DOHH2 (cell line): ENCODE measurements around the gene STK32B.

Source experiments
- EZH2phosphoT487 ChIP-seq: fragments of 200-600 bp; sonication (generic); IDR thresholded peaks from 2 replicates; pipeline ENCODE4 v1.6.1; 2017; ENCODE audit warnings: borderline replicate concordance, mild to moderate bottlenecking, antibody characterized with exemption, low read length, moderate library complexity, mixed read lengths
- TF ChIP-seq, protein P1 (sequence below): fragments of 200-600 bp; sonication (generic); IDR thresholded peaks from one replicate; pipeline ENCODE4 v1.5.1; 2014; ENCODE audit warnings: antibody characterized with exemption, mild to moderate bottlenecking, low read depth, low read length; ENCODE audit not compliant: poor library complexity, severe bottlenecking

DNA sequence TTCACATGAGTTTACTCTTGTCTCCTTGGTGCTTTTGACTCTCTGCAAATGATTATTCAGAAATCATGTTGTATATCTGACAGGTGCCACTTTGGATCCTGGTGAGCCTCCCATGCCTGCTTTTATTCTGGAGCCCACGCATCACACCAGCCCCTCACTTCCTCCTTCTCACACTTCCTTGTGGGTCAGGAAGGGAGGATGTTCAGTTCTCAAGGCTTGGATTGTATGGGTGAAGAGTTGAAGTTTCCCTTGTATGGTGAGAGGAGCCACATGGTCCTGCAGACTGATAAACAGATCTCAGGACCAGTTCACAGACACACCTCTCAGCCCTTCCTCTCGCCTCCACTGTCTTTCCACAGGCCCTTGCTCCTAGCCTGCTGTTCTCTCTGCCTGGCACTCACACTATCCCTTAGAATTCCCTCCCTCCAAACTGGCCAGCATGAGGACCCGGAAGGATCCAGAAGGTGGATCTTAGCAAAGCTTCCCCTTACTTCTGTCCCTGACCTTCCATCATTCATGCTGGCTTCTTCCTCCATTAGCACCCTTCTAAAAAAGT, 92.1 kb downstream of the STK32B start:
- TF ChIP-seq, protein P1, sequence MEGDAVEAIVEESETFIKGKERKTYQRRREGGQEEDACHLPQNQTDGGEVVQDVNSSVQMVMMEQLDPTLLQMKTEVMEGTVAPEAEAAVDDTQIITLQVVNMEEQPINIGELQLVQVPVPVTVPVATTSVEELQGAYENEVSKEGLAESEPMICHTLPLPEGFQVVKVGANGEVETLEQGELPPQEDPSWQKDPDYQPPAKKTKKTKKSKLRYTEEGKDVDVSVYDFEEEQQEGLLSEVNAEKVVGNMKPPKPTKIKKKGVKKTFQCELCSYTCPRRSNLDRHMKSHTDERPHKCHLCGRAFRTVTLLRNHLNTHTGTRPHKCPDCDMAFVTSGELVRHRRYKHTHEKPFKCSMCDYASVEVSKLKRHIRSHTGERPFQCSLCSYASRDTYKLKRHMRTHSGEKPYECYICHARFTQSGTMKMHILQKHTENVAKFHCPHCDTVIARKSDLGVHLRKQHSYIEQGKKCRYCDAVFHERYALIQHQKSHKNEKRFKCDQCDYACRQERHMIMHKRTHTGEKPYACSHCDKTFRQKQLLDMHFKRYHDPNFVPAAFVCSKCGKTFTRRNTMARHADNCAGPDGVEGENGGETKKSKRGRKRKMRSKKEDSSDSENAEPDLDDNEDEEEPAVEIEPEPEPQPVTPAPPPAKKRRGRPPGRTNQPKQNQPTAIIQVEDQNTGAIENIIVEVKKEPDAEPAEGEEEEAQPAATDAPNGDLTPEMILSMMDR: no peak
- TF ChIP-seq EZH2phosphoT487: no peak
